Diencephalon (tissue), 1 donor: ENCODE measurements around the gene CCDC183. TPM values are rescaled to one million over a fixed set of nuclear protein-coding genes. Genes with fewer than 3 reads are reported as not detected.

ENCODE experiments used
- small RNA-seq: library from RNA; depleted of rRNA; stranded (forward); fragments of <200 nt; gene quantifications from one replicate; pipeline ENCODE3, GENCODE V24; 2014
- total RNA-seq: library from RNA; depleted of rRNA; stranded (reverse); fragments of >200 nt; gene quantifications from one replicate; pipeline ENCODE4 v1.2.3, GENCODE V29; 2014

Gene CCDC183
- total RNA-seq, result 2.5 TPM

GRCh38 chr9:136796238-136796774, at the start of gene CCDC183:
Gene CCDC183, plus strand, starts transcription at chr9:136796338. Its CDS starts 60 bp downstream, at chr9:136796398.

GRCh38 chr9:136748201-136748600, 47.9 kb upstream of the CCDC183 start, which contains the start of gene LCN6:
Gene LCN6, minus strand, starts transcription at chr9:136748525. Its CDS starts 42 bp downstream, at chr9:136748483.

GRCh38 chr9:136764301-136764891, 31.7 kb upstream of the CCDC183 start, which contains the start of gene LCN15:
Gene LCN15, minus strand, starts transcription at chr9:136764518. Its CDS starts 30 bp downstream, at chr9:136764488.

GRCh38 chr9:136790640-136791515, 5.3 kb upstream of the CCDC183 start, which contains the start of gene TMEM141:
Gene TMEM141, plus strand, starts transcription at chr9:136791344. Its CDS starts 27 bp downstream, at chr9:136791371.

GRCh38 chr9:136807281-136808074, 11.3 kb downstream of the CCDC183 start, which contains the start of gene RABL6:
Gene RABL6, plus strand, starts transcription at chr9:136807948. Its CDS starts 249 bp downstream, at chr9:136808197.

GRCh38 chr9:136842380-136842948, 46.3 kb downstream of the CCDC183 start, which contains the start of gene AJM1:
Gene AJM1, plus strand, starts transcription at chr9:136842478. Its CDS starts 1,937 bp downstream, at chr9:136844415.

GRCh38 chr9:136849038-136849959, 53.2 kb downstream of the CCDC183 start, which contains the start of gene PHPT1:
Gene PHPT1, plus strand, starts transcription at chr9:136849409. Its CDS starts 22 bp downstream, at chr9:136849431.

GRCh38 chr9:136851941-136852663, 56.0 kb downstream of the CCDC183 start, which contains the start of gene MAMDC4:
Gene MAMDC4, plus strand, starts transcription at chr9:136852346. Its CDS starts 71 bp downstream, at chr9:136852417.

Small RNA genes within 50 kb of the gene (small RNA-seq; reads per million reads assigned to genes)
- gene AL355987.2, result not detected
- gene ATP6V1G1P3, result not detected
- not detected for gene MIR4292
- gene MIR6722, result not detected

Other genes starting within 250 kb of the CCDC183 start
- gene EGFL7, start 133.4 kb upstream of the CCDC183 start, total RNA-seq, result 20.3 TPM
- 3.5 TPM for gene AGPAT2, start 108.9 kb upstream of the CCDC183 start, total RNA-seq
- 37.4 TPM for gene DIPK1B, start 83.8 kb upstream of the CCDC183 start, total RNA-seq
- not detected for gene LCN10, start 53.4 kb upstream of the CCDC183 start, total RNA-seq
- not detected for gene LCN6, start 47.8 kb upstream of the CCDC183 start, total RNA-seq
- not detected for gene LCN8, start 38.1 kb upstream of the CCDC183 start, total RNA-seq
- gene LCN15, start 31.8 kb upstream of the CCDC183 start, total RNA-seq, result not detected
- gene TMEM141, start 5.0 kb upstream of the CCDC183 start, total RNA-seq, result 27.7 TPM
- 35.8 TPM for gene RABL6, start 11.6 kb downstream of the CCDC183 start, total RNA-seq
- 2.8 TPM for gene AJM1, start 46.1 kb downstream of the CCDC183 start, total RNA-seq
- gene PHPT1, start 53.1 kb downstream of the CCDC183 start, total RNA-seq, result 99.7 TPM
- 2.8 TPM for gene MAMDC4, start 56.0 kb downstream of the CCDC183 start, total RNA-seq
- 124 TPM for gene EDF1, start 70.0 kb downstream of the CCDC183 start, total RNA-seq
- 10.1 TPM for gene TRAF2, start 90.2 kb downstream of the CCDC183 start, total RNA-seq
- 63.9 TPM for gene FBXW5, start 148.4 kb downstream of the CCDC183 start, total RNA-seq
- not detected for gene C8G, start 148.9 kb downstream of the CCDC183 start, total RNA-seq
- gene LCN12, start 155.9 kb downstream of the CCDC183 start, total RNA-seq, result 0.46 TPM
- 93.2 TPM for gene PTGDS, start 181.2 kb downstream of the CCDC183 start, total RNA-seq
- 1.2 TPM for gene LCNL1, start 186.7 kb downstream of the CCDC183 start, total RNA-seq
- gene PAXX, start 196.1 kb downstream of the CCDC183 start, total RNA-seq, result 14.1 TPM
- not detected for gene CLIC3, start 200.2 kb downstream of the CCDC183 start, total RNA-seq
- gene ABCA2, start 231.9 kb downstream of the CCDC183 start, total RNA-seq, result 36.4 TPM
- gene FUT7, start 235.8 kb downstream of the CCDC183 start, total RNA-seq, result not detected
- gene NPDC1, start 249.8 kb downstream of the CCDC183 start, total RNA-seq, result 23.1 TPM